LNCAP (cell line): Measurements from ENCODE around the gene TACC2.

Experiments
- TF ChIP-seq, protein P1 (sequence below): fragments of 450-650 bp; IDR thresholded peaks from 2 replicates; pipeline ENCODE4 v1.5.1; 2017; ENCODE audit warnings: mild to moderate bottlenecking

The TACC2 gene

DNA sequence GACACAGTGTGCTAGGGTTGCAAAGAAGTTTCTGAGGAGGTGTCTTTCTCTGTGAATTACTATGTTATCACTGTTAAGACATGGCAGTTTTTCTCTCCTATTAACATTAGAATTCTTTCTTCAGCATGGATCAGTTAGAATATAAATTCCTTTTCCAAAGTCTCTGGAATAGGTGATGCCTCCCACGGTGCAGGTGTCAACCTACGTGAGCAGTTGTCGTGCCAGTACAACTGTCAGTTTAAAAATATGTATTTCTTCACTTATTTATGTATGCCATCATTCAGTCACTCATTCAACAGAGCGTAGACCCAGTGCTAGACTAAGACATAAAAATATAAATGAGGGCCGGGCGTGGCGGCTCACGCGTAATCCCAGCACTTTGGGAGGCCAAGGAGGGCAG is 83.5 kb downstream of the TACC2 start:
- TF ChIP-seq, protein P1, sequence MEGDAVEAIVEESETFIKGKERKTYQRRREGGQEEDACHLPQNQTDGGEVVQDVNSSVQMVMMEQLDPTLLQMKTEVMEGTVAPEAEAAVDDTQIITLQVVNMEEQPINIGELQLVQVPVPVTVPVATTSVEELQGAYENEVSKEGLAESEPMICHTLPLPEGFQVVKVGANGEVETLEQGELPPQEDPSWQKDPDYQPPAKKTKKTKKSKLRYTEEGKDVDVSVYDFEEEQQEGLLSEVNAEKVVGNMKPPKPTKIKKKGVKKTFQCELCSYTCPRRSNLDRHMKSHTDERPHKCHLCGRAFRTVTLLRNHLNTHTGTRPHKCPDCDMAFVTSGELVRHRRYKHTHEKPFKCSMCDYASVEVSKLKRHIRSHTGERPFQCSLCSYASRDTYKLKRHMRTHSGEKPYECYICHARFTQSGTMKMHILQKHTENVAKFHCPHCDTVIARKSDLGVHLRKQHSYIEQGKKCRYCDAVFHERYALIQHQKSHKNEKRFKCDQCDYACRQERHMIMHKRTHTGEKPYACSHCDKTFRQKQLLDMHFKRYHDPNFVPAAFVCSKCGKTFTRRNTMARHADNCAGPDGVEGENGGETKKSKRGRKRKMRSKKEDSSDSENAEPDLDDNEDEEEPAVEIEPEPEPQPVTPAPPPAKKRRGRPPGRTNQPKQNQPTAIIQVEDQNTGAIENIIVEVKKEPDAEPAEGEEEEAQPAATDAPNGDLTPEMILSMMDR: no peak

DNA sequence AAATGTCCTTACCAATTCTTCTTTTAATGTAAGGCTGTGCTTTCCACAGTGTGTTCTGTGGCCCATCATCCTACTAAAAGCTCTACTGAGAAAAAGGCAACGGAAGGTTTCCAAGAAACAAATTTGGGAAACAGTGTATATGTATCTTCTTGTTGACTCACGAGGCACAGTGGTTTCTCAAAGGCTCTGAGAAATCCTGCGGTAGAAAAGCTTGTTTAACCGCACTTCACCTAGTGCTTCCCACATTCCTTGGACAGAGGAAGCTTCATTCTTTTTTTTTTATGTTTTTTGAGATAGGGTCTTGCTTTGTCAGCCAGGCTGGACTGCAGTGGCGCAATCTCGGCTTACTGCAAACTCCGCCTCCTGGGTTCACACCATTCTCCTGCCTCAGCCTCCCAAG is 84.5 kb downstream of the TACC2 start:
- TF ChIP-seq, protein P1: no peak

DNA sequence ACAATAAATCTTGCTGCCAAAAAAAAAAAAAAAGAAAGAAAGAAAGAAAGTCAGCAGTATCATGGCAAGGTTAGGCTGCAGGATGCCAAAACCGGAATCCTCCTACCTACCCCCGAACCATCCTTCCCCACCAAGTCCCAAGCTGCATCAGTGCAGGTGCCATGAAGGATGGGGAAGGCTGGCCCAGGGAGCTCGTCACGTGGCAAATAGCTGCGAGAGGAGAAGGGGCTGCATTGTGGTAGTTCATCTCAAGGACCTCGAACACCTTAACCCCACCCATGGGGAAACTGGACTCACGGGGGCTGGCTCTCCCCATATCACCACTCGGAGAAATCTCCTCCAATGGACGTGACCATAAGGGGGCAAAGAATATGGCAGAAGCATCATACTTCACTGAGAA is 86.2 kb downstream of the TACC2 start:
- TF ChIP-seq, protein P1: no peak

DNA sequence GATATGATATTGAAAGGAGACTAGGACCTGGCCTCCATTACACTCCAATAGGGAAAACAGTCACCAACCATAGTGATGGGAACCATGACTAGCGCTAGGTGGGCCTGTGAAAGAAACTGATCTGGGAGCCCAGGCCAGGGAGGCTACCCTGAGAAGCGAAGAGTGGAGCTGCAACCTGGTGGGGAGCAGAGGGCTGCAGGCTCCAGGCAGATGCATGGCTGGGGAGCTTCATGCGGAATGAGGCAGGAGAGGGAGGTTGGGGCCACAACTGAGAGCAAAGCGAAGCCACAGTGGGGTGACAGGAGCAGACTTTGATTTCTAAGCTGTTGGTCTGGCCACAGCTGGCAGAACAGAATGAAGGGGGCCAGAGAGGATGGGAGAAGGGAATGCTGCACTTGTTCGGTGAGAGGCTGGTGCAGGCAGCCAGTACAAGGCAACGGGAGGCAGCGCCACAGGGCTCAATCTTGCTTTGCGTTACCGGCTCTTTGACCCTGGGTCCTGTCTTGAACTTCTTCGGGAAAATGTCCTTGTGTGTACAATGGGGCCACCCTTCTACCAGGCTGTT is 88.4 kb downstream of the TACC2 start:
- TF ChIP-seq, protein P1: no peak

DNA sequence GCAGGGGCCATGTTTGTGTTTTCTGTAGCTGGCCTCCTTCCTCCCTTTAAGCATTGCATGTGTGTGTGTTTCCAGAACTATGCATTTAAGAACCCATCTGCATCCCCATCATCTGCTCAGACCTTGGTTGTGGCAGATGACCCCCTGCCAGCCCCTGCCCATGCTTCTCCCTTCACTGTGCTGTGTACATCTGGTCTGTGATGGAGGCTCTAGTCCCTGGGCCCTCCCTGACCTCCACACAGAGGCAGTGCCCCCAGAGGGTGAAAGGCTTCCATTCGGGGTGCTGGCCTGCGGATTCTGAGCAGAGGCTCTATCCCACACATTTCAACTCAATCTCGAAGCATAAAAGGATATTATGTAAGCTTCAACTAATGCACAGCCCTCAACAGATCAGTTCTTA is 89.4 kb downstream of the TACC2 start:
- TF ChIP-seq, protein P1: no peak

DNA sequence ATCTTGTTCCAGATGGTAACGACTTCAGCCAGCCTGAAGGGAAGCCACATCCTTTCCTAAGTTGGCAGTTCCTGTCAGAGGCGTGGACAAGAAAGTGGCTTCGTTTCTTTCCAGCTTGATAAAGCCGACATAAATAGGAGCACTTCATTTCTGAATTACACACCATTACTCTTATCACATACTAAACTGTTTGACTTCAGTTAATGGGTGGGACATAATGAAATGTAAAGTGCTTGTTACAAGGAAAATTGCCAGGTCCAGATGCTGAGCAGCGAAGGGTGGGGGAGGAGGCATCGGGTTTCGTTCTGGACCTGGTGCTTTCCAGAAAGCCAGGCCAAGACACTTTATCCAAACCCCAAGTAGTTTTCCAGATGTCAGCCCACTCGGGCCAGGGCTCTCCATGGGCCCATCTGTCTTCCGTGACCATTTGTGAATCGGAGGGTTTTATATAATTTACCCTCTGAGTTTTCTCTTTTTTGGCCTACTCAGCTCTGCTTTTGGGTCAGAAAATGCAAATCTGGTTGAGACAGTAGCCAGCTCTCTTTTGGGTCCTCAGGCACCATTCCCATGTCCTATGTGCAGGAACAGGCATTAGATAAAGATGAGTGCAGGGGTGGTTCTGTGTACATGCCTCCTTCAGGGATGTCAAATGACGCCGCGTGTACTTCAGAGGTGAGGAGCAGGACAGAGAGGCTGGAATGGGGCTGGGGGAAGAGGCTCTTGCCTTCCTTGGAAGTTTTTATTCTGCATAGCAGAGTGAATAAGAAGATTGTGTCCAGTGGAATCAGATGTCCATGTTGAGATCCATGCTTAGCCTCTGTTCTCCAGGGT is 90.2 kb downstream of the TACC2 start:
- TF ChIP-seq, protein P1: no peak

DNA sequence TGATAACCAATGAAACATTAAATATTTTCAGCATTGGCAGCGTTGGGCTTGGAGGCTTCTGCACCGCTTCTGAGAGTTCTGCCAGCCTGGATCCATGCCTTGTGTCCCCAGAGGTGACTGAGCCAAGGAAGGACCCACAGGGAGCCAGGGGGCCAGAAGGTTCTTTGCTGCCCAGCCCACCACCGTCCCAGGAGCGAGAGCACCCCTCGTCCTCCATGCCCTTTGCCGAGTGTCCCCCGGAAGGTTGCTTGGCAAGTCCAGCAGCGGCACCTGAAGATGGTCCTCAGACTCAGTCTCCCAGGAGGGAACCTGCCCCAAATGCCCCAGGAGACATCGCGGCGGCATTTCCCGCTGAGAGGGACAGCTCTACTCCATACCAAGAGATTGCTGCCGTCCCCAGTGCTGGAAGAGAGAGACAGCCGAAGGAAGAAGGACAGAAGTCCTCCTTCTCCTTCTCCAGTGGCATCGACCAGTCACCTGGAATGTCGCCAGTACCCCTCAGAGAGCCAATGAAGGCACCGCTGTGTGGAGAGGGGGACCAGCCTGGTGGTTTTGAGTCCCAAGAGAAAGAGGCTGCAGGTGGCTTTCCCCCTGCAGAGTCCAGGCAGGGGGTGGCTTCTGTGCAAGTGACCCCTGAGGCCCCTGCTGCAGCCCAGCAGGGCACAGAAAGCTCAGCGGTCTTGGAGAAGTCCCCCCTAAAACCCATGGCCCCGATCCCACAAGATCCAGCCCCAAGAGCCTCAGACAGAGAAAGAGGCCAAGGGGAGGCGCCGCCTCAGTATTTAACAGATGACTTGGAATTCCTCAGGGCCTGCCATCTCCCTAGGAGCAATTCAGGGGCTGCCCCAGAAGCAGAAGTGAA is 93.9 kb downstream of the TACC2 start:
- TF ChIP-seq, protein P1: no peak
